Activated CD8-positive, alpha-beta T cell treated with anti-CD3 and anti-CD28 coated beads for 36 hours (primary cell): Measurements from ENCODE around the gene MGA. TPM values are rescaled to one million over a fixed set of nuclear protein-coding genes. Genes with fewer than 3 reads are reported as not detected.

Source experiments
- ATAC-seq: fragments of 200-7000 bp; cut with Tn5 transposase; one replicate; pipeline ENCODE4 v1.10.0; 2021; ENCODE audit warnings: mild to moderate bottlenecking, moderate library complexity
- CTCF ChIA-PET: fragments of 350-600 bp; sonication (Branson Sonifier 250); formaldehyde crosslinking; loops from one replicate; lab custom pipeline; 2021; ENCODE audit warnings: antibody characterized with exemption; lab: Charles Lee
- POLR2A ChIA-PET: fragments of 350-600 bp; sonication (Branson Sonifier 250); formaldehyde crosslinking; loops from one replicate; lab custom pipeline; 2021; ENCODE audit warnings: antibody characterized with exemption; lab: Charles Lee
- DNase-seq: peaks from one replicate; pipeline ENCODE4 v3.0.0-alpha.2; 2020
- H3K27ac Mint-ChIP-seq: one replicate; pipeline ENCODE4 v1.8.0; 2021; ENCODE audit warnings: mild to moderate bottlenecking, mixed read lengths
- H3K27me3 Mint-ChIP-seq: one replicate; pipeline ENCODE4 v1.8.0; 2021; ENCODE audit warnings: mixed read lengths
- H3K36me3 Mint-ChIP-seq: one replicate; pipeline ENCODE4 v1.8.0; 2021; ENCODE audit warnings: low read depth, mixed read lengths
- H3K4me1 Mint-ChIP-seq: one replicate; pipeline ENCODE4 v1.8.0; 2021; ENCODE audit warnings: low read depth, mixed read lengths
- H3K4me3 Mint-ChIP-seq: one replicate; pipeline ENCODE4 v1.8.0; 2021; ENCODE audit warnings: mild to moderate bottlenecking, moderate library complexity, mixed read lengths
- H3K9me3 Mint-ChIP-seq: one replicate; pipeline ENCODE4 v1.8.0; 2021; ENCODE audit warnings: mixed read lengths
- CTCF ChIP-seq: fragments of 200-600 bp; IDR thresholded peaks from one replicate; pipeline ENCODE4 v1.8.0; 2022; ENCODE audit warnings: antibody characterized with exemption, mild to moderate bottlenecking
- intact Hi-C: fragments of 100-400 bp; cut with micrococcal nuclease; formaldehyde crosslinking; loops from one replicate; pipeline ENCODE4 v1.10.0; 2022
- total RNA-seq, 2 experiments: library from RNA; stranded (reverse); gene quantifications; one replicate each; pipeline ENCODE4 v1.2.3, GENCODE V29; 2021

MGA gene
- total RNA-seq, 2 experiments from 2014 or later: 30.7 to 32.6 TPM

- ATAC-seq (no peak), DNase-seq (no peak)
- POLR2A ChIA-PET: interaction anchor here (0.5 to 1.3 kb wide), 4 partner anchors 11 to 25 kb away, joined by 3 to 6 read pairs (median 4); no protein-coding TSS in a partner anchor
- peak overlapping the region; percentile 50 for H3K27ac Mint-ChIP-seq
- no peak for TF ChIP-seq CTCF
- no peak overlapping the region for H3K4me3 Mint-ChIP-seq
- CTCF ChIA-PET: interaction anchor here (0.8 to 11.0 kb wide), 9 partner anchors 8 to 221 kb away, joined by 3 to 337 read pairs (median 4); no protein-coding TSS in a partner anchor
- no peaks in the 10 kb centered on the region for H3K27me3 Mint-ChIP-seq
- H3K4me1 Mint-ChIP-seq: peaks cover 68% of the 10 kb centered on the region
- no peaks in the 10 kb centered on the region for H3K9me3 Mint-ChIP-seq
- peaks cover 1% of the 10 kb centered on the region for H3K36me3 Mint-ChIP-seq
- intact Hi-C loops: no loop called here
These were observed 118.3 kb downstream of the MGA start for GRCh38 chr15:41778521-41778920.

- no peak overlapping the region for H3K4me3 Mint-ChIP-seq
- POLR2A ChIA-PET: interaction anchor here (1.1 kb wide), 1 partner anchor 13 kb away, joined by 6 read pairs; no protein-coding TSS in a partner anchor
- TF ChIP-seq CTCF: no peak
- intact Hi-C loops: no loop called here
- DNase-seq (no peak), ATAC-seq (peak; percentile 37)
- CTCF ChIA-PET: interaction anchor here (1.6 to 11.0 kb wide), 2 partner anchors 8 to 27 kb away, joined by 3 to 337 read pairs; no protein-coding TSS in a partner anchor
- H3K4me1 Mint-ChIP-seq: peaks cover 64% of the 10 kb centered on the region
- H3K27ac Mint-ChIP-seq: peak overlapping the region; percentile 63
- no peaks in the 10 kb centered on the region for H3K9me3 Mint-ChIP-seq
- H3K27me3 Mint-ChIP-seq: no peaks in the 10 kb centered on the region
- H3K36me3 Mint-ChIP-seq: peaks cover 6% of the 10 kb centered on the region
These were observed 119.5 kb downstream of the MGA start for GRCh38 chr15:41779662-41780157.

- POLR2A ChIA-PET: no interaction called here
- TF ChIP-seq CTCF: no peak
- DNase-seq (no peak), ATAC-seq (no peak)
- Mint-ChIP-seq H3K36me3 (peaks cover 6% of the 10 kb centered on the region), H3K27me3 (no peaks in the 10 kb centered on the region), H3K4me1 (peaks cover 59% of the 10 kb centered on the region), H3K27ac (peak overlapping the region; percentile 63), H3K9me3 (no peaks in the 10 kb centered on the region), H3K4me3 (no peak overlapping the region)
- intact Hi-C loops: no loop called here
- CTCF ChIA-PET: interaction anchor here (1.3 to 11.0 kb wide), 3 partner anchors 8 to 117 kb away, joined by 3 to 337 read pairs (median 3); no protein-coding TSS in a partner anchor
These were observed 120.1 kb downstream of the MGA start for GRCh38 chr15:41780266-41780665.

- no peak overlapping the region for H3K27ac Mint-ChIP-seq
- ChIA-PET CTCF (interaction anchor here (0.8 to 11.0 kb wide), 5 partner anchors 8 to 117 kb away, joined by 3 to 337 read pairs (median 3); no protein-coding TSS in a partner anchor), POLR2A (no interaction called here)
- intact Hi-C loops: no loop called here
- H3K4me1 Mint-ChIP-seq: peaks cover 55% of the 10 kb centered on the region
- TF ChIP-seq CTCF: no peak
- DNase-seq (no peak), ATAC-seq (no peak)
- H3K9me3 Mint-ChIP-seq: no peaks in the 10 kb centered on the region
- H3K4me3 Mint-ChIP-seq: no peak overlapping the region
- no peaks in the 10 kb centered on the region for H3K27me3 Mint-ChIP-seq
- peaks cover 6% of the 10 kb centered on the region for H3K36me3 Mint-ChIP-seq
These were observed 120.5 kb downstream of the MGA start for GRCh38 chr15:41780727-41781126.
